Activated CD4-positive, CD25-positive, alpha-beta regulatory T cell (primary cell): ENCODE measurements around the gene MYO1D.

Experiments
- DNase-seq, 4 experiments: peaks; one replicate each; lab custom pipeline; 2025; lab: John Stamatoyannopoulos, UW

MYO1D gene

DNA sequence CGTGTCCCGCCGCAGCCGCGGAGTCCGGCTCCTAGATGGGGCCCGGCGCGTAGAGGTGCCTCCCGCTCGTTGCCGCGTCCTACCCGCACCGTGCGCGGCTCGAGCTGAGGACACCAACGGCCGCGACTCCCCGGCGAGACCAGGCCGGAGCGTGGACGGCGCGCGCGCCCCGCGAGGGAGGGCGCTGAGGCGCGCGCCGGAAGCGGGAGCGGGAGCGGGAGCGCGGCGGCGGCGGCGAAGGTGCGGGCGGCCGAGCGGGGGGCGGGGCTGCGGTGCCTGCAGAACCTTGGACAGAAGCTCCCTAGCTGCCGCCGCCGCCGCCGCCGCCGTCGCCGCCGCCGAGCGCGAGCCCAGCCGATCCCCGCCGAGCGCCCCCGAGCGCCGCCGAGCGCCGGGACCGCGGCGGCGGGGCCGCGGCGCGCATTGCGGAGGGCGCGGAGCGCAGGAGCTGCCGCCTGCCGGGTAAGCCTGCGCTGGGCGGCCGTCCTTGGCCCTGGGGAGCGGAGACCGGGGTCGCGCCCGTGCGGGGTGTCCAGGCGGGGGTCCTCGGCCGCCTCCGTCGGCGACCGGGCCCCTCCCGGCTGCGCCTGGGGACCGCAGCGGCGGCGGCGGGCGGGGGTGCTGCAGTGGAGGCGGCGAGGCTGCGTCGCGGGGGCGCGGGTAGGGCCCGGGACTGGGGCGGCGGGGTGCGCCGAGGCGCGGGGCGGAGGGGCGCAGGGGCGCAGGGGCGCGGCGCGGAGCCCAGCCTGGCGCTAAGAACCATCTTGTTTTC, 390.0 kb downstream of the MYO1D start, which contains the start of gene CDK5R1:
Gene CDK5R1, plus strand, starts transcription at position 293 of the 772 bp plus-strand sequence. CDS start 628 bp downstream, outside the sequence.
- peak in 2 of 4 experiments; percentile 61 to 70 for DNase-seq

DNA sequence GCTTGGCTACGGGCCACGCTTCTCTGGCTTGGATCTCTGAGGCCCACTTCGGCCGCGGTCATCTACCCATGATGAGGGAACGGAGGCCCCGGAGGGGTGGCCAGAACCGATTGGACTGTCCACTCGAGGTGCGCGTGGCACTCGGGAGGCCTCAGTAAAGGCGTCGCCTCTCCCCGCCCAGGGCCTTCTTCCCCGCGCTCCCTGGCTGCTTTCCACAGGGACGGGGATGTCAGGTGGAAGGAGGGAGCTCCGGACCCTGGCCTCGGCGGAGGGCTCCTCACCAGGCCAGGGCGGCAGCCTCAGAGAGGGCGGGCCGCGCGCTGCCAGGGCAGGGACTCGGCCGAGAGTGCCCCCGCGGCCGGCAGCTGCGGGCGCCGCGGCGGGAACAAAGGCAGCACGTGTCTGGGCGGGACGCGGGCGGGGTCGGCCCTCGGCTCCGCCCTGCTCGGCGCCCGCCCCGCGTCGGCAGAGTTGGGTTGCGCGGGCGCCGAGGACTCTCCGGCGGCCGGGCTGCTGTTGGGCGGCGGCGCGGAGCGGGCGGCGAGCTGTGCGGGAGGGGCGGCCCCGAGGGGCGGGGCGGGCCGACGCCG, 390.7 kb downstream of the MYO1D start:
- DNase-seq: peak; percentile 36 to 60 (median 48)

DNA sequence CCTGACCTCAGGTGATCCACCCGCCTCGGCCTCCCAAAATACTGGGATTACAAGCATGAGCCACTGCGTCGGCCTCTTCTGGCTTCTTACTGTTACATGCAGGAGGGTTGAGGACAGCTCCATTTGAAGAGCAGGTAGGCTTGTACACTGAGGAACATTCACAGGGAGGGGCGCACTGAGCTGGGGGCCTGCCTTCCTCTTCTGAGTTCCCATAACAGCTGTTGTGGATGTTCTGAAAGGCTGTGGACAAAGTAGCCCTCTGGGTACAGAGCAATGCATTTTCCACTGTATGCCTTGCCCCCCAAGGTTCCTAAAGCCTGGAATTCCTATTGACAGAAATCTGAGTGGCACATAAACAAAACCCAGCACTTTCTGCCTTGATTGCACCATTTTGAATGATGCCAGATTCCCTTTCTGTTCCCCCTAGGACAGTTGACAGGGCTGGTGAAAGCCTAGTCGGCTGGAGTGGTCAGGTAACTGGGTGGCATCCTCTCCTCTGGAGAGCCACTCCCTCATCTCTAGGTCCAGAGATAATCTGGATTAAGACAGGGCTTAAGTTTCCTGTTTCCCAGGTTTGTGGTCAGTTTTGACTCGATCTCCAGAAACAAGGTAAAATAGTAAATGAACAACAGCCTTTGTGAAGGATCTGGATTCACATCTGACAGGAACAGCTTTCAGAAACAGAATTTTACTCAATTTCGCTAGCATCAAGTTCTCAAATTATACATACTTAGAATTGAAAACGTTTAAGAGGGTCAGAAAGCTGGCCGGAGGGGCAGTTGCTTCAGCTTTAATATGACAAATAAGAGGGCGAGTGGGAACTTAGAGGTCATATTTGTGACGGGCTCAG, 391.4 kb downstream of the MYO1D start:
- no peak for DNase-seq

DNA sequence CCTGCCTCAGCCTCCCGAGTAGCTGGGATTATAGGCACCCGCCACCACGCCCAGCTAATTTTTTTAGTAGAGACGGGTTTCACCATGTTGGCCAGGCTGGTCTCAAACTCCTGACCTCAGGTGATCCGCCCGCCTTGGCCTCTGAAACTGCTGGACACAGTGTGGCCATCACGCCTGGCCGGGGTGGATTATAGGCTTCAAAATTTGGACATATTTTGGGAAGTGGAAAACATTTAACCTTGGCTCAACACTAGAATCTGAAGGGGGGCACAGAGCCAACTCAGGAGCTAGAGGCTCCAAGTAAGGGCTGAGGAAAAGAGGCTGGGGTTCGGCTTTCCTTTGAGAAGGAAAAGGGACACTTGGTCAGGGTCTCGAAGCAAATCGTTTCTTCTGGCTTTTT, 392.3 kb downstream of the MYO1D start:
- no peak for DNase-seq

DNA sequence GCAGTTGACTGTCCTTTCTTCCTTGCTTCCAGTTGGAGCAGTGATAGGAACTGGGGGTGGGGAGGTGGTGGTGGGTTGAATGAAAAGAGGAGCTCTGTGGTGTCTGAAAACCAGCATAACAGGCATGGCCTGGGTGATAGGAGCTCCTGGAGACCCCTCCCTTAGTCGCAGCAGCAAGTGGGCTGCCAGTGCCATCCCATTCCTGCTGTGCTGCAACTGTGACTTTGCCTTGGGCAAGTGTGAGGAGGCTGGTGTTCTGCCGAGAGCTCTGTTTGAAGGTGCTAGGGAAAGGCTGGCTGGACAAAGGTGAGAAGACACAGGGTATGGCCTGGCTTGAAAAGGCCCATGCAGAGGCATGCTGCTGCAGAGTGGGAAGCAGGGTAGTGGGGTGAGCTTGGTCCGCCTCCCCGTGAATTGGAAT, 392.9 kb downstream of the MYO1D start:
- no peak for DNase-seq

DNA sequence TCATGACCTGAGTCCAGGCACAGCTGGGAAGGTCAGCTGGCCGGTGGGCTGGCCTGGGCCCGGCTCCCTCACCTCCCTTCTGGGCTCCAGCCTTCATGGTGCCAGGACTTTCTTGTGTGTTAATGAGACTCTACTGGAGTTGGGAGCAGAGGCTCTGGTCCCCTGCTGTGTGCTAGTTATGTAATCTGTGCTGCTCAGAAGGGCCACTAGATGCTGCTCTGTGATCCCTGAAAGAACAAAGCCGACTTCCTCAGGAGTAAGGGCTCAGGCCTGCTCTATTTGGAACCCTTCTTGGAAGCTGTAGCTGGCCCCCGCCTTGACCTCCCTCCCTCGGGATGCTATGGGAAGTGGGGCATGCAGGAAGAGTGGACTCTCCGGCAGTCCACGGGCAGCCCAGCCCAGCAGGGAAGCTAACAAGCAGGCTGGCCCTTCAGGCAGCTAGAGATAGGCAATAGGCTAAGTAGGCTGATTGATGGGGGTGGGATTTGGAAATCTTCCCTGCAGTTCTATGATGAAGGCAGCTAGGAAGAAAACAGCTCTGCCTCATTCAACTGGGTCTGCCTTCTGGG, 393.4 kb downstream of the MYO1D start:
- no peak for DNase-seq

DNA sequence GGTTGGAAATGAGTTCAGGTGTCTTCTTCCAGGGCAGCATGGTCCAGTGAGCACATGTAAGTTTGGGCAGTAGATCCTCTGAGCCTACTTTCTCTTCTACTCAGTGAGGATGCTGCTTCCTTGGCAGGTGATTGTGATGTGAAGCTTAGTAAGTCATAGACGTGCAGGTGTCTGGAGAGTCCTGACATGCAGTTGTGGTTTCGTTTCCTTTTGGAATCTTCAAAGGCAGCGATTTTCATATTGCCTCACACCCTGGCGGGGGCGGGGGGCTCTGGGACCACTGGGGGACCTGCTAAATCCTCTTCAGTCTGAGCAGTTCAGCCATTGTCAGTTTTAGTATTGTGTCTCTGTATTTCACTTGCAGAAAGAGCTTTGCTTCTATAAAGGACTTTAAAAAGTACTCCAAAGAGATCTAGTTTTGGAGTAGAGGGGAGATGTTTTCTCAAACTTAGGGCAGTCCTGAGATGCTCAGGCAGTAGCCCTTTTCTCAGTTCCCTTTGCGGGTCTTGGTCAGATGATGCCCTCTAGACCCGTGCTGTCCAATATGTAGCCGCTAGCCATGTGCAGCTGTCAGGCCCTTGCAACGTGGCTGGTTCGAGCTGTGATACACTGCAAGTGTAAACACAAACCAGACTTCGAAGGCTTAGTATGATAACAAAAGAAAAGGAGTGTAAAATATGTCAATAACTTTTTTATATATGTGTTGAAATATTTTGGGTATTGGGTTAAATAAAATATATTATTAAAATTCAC, 394.2 kb downstream of the MYO1D start:
- no peak for DNase-seq

DNA sequence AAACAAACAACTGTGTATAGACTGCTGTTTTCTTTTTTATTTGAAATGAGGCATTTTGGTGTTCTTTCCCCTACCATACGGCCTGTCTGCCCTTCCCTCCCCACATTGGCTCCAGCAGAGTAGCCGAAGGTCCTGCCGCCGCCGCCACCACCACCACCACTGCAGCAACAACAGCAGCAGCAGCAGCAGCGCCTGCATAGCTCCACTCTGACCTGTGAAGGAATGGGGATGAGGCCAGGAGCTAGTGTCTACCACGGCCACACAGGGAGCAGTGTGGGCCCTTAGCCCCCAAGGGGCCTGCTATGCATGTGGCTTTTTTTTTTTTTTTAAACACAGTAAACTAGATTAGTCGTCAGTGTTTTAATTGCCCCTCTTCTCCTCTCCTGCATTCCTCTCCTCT, 395.7 kb downstream of the MYO1D start:
- no peak for DNase-seq

DNA sequence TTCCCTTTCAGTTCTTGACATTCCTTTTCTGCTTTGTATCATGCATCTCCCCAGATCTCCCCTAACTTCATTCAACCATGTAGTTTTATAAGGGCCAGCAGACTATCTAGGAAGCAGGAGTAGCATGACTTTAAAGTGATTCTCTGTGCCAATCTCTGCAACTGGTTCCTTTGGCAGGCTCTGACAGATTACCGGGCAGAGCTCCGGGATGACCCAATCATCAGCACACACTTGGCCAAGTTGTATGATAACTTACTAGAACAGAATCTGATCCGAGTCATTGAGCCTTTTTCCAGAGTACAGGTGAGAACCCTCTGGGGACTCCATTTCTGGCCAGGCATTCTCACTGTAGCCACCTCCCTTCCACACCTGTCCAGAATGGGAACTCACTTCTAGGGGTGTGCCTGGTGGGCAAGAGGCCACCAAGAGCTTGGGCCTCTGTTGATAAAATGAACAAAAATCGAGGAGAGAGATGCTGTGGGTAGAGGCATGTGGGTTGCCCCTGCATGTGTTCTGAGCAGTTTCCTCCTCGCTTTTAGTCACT, 397.8 kb downstream of the MYO1D start:
- no peak for DNase-seq

DNA sequence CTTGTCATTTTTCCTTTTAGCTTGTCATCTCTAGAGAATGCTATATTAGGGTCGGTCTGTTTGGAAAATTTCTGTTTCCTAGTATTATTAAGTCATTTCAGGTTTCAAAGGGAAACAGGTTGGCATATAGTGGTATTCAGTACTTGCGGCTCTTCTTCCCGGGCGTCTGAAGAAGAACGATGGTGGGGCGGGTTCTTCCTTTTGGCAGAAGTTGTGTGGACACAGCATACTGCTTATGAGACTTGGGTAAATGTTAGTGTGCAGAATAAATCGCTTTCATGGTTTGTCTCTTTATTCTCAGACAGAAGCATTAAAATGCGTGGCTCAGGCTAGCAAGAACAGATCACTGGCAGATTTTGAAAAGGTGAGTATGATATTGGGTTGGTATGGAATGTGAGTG, 399.7 kb downstream of the MYO1D start:
- DNase-seq: no peak

DNA sequence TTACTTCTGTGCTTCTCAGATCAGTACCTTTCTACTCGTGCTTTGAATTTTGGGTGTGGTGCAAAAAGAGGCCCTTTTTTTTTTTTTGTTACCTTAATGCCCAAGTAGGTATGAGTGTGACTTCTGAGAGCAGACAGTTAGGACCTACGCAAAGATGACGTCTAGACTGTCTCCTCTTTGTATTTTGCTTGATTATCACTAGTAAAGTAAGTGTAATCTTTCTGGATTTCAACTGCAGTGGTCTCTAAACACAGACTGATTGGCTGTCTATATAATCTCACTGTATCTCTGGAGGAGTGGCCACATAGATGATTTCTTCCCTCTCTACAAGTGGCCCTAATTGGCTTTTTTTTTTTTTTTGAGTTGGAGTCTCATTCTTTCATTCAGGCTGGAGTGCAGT, 401.7 kb downstream of the MYO1D start:
- no peak for DNase-seq

DNA sequence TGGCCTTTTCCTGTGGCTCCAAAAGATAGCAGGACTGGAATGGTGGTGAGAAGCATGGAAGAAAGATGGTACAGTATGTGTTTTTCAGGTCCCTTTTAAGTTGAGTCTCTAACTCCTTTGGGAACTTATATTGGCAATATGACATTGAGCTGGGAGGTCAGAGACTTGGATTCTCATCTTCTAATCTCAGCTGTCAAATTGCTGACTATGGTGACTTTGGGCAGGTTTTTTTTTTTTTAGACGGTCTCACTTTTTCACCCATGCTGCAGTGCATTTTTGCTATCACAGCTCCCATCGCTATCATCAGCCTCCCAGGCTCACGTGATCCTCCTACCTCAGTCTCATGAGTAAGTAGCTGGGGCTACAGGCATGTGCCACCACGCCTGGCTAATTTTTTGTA, 405.3 kb downstream of the MYO1D start:
- no peak for DNase-seq

DNA sequence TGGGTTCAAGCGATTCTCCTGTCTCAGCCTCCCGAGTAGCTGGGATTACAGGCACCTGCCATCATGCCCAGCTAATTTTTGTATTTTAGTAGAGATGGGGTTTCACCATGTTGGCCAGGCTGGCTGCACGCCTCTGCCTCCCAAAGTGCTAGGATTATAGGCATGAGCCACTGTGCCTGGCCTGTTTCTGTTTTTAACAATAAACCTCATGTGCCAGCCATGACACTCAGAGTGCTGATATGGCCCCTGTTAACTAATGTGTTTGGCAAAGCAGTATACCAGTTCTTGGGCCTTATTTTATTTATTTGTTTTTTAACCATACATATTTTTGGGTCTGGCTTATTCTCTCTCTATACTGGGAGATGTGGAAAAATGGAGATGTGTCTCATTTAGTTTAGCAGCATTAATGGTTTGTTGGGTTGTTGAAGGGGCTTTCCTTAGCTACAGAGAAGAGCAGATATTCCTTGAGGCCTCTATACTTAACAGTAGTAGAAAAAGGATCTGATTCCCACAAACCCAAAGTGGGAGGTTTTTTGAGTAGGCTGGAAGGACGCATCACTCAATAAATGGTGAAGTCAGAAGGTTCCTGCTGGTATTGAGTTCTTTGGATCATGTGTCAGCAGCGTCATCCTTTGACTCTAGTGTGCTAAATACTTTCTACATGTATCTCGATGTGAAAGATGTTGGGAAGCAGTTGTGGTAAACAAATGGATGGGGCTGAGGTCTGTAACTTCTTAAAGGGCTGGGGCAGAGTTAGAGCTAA, 406.3 kb downstream of the MYO1D start:
- no peak for DNase-seq

DNA sequence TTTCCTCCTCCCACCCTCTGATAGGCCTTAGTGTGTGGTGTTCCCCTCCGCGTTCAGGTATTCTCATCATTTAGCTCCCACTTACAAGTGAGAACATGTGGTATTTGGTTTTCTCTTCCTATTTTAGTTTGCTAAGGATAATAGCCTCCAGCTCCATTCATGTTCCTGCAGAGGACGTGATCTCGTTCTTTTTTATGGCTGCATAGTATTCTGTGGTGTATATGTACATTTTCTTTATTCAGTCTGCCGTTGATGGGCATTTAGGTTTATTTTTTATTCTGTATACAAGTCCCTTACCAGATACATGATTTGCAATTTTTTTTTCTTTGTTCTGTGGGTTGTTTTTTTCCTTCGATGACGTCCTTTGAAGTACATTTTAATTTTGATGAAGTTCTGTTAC, 409.0 kb downstream of the MYO1D start:
- no peak for DNase-seq

DNA sequence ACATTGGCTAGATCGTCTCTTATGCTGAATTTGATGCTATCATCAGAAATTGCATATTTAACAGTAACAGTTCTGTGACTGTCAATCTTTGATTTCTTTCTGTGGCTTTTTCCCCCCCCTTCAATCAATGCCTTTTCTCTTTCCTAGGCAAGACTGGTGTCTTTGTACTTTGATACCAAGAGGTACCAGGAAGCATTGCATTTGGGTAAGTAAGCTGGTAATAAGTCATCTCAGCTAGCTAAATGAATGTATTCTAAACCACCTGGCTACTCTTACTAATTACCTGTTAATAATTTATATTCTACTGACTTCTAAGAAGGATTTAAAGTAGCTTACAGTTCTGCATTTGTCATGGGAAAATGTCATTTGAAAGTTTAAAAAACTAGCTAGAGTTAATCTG, 412.6 kb downstream of the MYO1D start:
- no peak for DNase-seq

DNA sequence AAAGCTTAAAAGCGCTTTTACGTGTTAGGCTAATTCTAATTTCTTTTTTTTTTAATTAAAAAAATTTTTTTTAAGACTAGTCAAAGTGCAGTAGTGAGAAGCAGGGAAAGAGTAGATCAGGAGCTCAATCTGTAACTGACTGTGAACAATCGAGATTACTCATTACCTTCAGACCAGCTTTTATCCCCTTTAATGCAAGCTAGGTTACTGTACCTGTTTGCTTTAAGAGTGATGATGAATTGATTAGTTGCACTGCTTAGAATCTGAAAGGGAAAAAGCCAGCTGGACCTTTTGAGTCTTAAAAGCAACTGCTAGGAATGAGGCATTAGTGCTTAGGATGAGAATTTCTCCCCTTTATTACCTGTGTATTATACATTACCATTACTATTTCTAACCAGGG, 413.6 kb downstream of the MYO1D start:
- no peak for DNase-seq

DNA sequence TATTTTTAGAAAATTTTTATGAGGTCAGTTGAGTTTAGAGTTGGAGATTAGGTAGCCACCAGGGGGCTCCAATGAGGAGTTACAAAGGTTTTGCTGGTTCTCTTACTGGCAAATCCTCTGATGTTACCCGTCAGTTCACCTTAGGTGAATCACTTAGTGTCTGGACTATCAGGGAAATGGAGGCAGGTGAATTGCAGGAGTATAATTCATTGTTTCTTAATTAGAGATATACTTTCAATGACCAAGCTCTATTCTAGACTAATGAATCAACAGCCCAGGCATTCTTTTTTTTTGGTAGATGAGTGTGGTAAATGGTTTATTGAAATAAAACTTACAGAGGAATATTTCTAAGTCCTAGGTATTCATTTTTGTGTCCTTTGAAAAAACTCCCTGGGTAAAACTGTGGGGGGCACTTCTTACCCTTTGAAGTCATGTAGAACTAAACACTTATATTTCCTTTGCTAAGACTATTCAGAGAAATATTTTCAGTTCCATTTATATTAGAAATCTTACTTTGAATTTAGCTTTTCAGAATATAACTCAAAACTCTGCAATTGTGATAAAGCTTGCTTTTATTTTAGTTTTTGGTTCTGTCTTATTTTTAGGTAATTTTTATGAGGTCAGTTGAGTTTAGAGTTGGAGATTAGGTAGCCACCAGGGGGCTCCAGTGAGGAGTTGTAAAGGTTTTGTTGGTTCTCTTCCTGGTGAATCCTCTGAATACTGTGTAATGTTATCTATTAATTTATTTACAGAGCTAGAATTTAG, 414.9 kb downstream of the MYO1D start:
- peak; percentile 27 to 53 (median 38) for DNase-seq

DNA sequence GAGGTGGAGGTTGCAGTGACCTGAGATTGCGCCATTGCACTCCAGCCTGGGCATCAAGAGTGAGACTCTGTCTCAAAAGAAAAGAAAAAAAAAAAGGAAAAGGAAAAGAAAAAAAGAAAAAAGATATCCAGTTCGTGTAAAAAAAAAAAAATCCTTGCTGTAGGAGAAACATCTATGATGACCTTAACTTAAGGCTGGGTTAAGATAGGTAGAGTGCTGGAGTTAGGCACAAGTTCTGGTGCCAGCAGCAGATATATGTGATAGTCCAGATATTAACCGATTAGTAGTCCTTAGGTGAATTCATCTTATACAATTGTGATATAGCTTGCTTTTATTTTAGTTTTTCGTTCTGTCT, 415.4 kb downstream of the MYO1D start:
- DNase-seq: no peak

DNA sequence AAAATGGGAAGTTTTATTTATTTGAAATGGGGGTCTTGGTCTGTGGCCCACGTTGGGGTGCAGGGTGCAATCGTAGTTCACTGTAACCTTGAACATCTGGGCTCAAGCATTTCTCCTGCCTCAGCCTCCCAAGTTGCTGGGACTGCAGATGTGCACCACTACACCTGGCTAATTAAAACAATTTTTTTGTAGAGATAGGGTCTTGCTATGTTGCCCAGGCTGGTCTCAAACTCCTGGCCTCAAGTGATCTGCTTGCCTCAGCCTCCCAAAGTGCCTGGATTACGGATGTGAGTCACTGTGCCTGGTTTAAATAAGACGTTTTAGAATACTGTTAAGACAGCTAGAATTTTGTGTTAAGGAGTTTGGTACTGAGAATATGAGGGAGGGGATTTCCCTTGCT, 416.9 kb downstream of the MYO1D start:
- no peak for DNase-seq

DNA sequence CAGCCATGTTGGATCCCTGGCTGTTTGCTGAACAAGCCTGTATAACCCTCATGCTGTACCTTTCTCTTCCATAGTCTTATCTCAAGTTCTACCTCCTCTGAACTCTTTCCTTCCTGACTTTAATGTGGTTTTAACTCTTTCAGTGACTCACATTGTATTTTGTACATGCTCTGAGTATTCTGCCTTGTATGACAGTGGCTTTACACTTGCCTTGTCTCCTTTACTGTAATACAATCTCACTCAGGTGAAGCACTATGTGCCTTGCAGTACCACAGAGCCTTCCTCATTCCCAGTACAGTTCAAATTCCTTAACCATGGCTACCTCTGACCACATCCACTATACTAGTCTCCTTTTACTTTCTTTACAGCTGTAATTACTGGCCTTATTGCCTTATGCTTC, 418.6 kb downstream of the MYO1D start:
- no peak for DNase-seq
